ENCODE data around the gene MZF1. TPM values are rescaled to one million over a fixed set of nuclear protein-coding genes. Genes with fewer than 3 reads are reported as not detected.

MZF1 gene
- total RNA-seq, 1 donor from 2014 or later, result 50.7 TPM

- intact Hi-C loops (cut with DNase I), result no loop called here
- Histone ChIP-seq H3K27ac (no peak overlapping the region), H3K27me3 (ENCODE audit: low read depth) (peaks cover 6% of the 10 kb centered on the region), H3K4me1 (peaks cover 39% of the 10 kb centered on the region), H3K36me3 (peaks cover 13% of the 10 kb centered on the region), H3K4me3 (no peak overlapping the region), H3K9me3 (no peaks in the 10 kb centered on the region)
- ATAC-seq, result no peak
- TF ChIP-seq CTCF (IDR thresholded peaks at IDR 0.05), result no peak
- DNase-seq, result no peak
These were observed 12.2 kb downstream of the MZF1 start for GRCh38 chr19:58560921-58561320.

GRCh38 chr19:58560007-58560887, 12.9 kb downstream of the MZF1 start:
- H3K4me3 ChIP-seq, result peak overlapping the region; percentile 66
- H3K36me3 ChIP-seq, result peaks cover 19% of the 10 kb centered on the region
- peak overlapping the region; percentile 99 for H3K27ac ChIP-seq
- DNase-seq (no peak), ATAC-seq (no peak)
- TF ChIP-seq CTCF (IDR thresholded peaks at IDR 0.05), result no peak
- peaks cover 6% of the 10 kb centered on the region for H3K27me3 ChIP-seq (ENCODE audit: low read depth)
- intact Hi-C loops (cut with DNase I), result no loop called here
- H3K4me1 ChIP-seq, result peaks cover 45% of the 10 kb centered on the region
- no peaks in the 10 kb centered on the region for H3K9me3 ChIP-seq

GRCh38 chr19:58559275-58560006, 13.7 kb downstream of the MZF1 start:
- peak; percentile 93 for DNase-seq
- TF ChIP-seq CTCF (IDR thresholded peaks at IDR 0.05), result no peak
- peaks cover 19% of the 10 kb centered on the region for H3K36me3 ChIP-seq
- intact Hi-C loops (cut with DNase I), result no loop called here
- peaks cover 6% of the 10 kb centered on the region for H3K27me3 ChIP-seq (ENCODE audit: low read depth)
- peak; percentile 77 to 78 for ATAC-seq
- no peaks in the 10 kb centered on the region for H3K9me3 ChIP-seq
- H3K27ac ChIP-seq, result peak overlapping the region; percentile 99
- H3K4me3 ChIP-seq, result peak overlapping the region; percentile 66
- peaks cover 47% of the 10 kb centered on the region for H3K4me1 ChIP-seq

- no peaks in the 10 kb centered on the region for H3K9me3 ChIP-seq
- H3K27ac ChIP-seq, result peak overlapping the region; percentile 99
- H3K4me1 ChIP-seq, result peaks cover 54% of the 10 kb centered on the region
- intact Hi-C loops (cut with DNase I), result no loop called here
- ATAC-seq, result peak; percentile 87 to 90
- peaks cover 20% of the 10 kb centered on the region for H3K36me3 ChIP-seq
- H3K27me3 ChIP-seq (ENCODE audit: low read depth), result peaks cover 6% of the 10 kb centered on the region
- DNase-seq, result peak; percentile 99
- TF ChIP-seq CTCF (IDR thresholded peaks at IDR 0.05), result no peak
- H3K4me3 ChIP-seq, result peak overlapping the region; percentile 66
These were observed 14.4 kb downstream of the MZF1 start for GRCh38 chr19:58558623-58559274.

GRCh38 chr19:58558066-58558622, 15.0 kb downstream of the MZF1 start, which contains the start of gene UBE2M:
TSS of gene UBE2M (minus strand) at chr19:58558611. CDS start at chr19:58558381, 230 bp downstream.
- H3K36me3 ChIP-seq, result peaks cover 27% of the 10 kb centered on the region
- intact Hi-C loops (cut with DNase I), result no loop called here
- peaks cover 57% of the 10 kb centered on the region for H3K4me1 ChIP-seq
- ATAC-seq, result no peak
- peak; percentile 83 for DNase-seq
- H3K9me3 ChIP-seq, result no peaks in the 10 kb centered on the region
- H3K4me3 ChIP-seq, result peak within 1 kb of the TSS; percentile 66
- peak within 1 kb of the TSS; percentile 99 for H3K27ac ChIP-seq
- H3K27me3 ChIP-seq (ENCODE audit: low read depth), result peaks cover 6% of the 10 kb centered on the region
- TF ChIP-seq CTCF (IDR thresholded peaks at IDR 0.05), result no peak

Measured in lower lobe of right lung (tissue), 2 donors.